Lower lobe of right lung (tissue), 2 donors: ENCODE measurements around the gene RBM8A. TPM values are rescaled to one million over a fixed set of nuclear protein-coding genes. Genes with fewer than 3 reads are reported as not detected.
A peak's percentile ranks its signal among the peaks of the same experiment; 100 is the strongest.

Source experiments
- ATAC-seq, 2 donors: fragments of 200-7000 bp; cut with Tn5 transposase; one replicate each; pipeline ENCODE4 v1.9.1; 2020 to 2022; ENCODE audit warnings: mild to moderate bottlenecking in 2 of 2, moderate library complexity in 2 of 2
- DNase-seq: peaks from one replicate; pipeline ENCODE4 v3.0.0-alpha.2; 2020
- H3K27ac ChIP-seq: fragments of 200-600 bp; one replicate; pipeline ENCODE4 v1.8.0; 2022
- H3K27me3 ChIP-seq: fragments of 200-600 bp; one replicate; pipeline ENCODE4 v1.8.0; 2022; ENCODE audit warnings: low read depth
- H3K36me3 ChIP-seq: fragments of 200-600 bp; one replicate; pipeline ENCODE4 v1.8.0; 2022; ENCODE audit warnings: mild to moderate bottlenecking
- H3K4me1 ChIP-seq: fragments of 200-600 bp; one replicate; pipeline ENCODE4 v1.8.0; 2022
- H3K4me3 ChIP-seq: fragments of 200-600 bp; one replicate; pipeline ENCODE4 v1.8.0; 2022; ENCODE audit warnings: mild to moderate bottlenecking
- H3K9me3 ChIP-seq: fragments of 200-600 bp; one replicate; pipeline ENCODE4 v1.8.0; 2022
- CTCF ChIP-seq: fragments of 200-600 bp; IDR thresholded peaks from one replicate; pipeline ENCODE4 v1.8.0; 2022; ENCODE audit warnings: antibody characterized with exemption, mild to moderate bottlenecking
- intact Hi-C: fragments of 100-400 bp; cut with DNase I; formaldehyde crosslinking; loops from one replicate; pipeline ENCODE4 v1.11.0; 2022
- total RNA-seq: library from RNA; stranded (reverse); fragmentation: NEBNext Ultra II Directional; extraction: Animal tissue kit (Norgen Biotek cat#: 25700); gene quantifications from one replicate; pipeline ENCODE4 v1.2.1, GENCODE V29; 2021
- donor health status: DM: no; HTN: yes; CAD: no; lungs with severe emphysema.

RBM8A gene
- total RNA-seq, 1 donor from 2014 or later: 109 TPM

GRCh38 chr1:145895471-145895870, 31.8 kb downstream of the RBM8A start:
- H3K4me1 ChIP-seq: peaks cover 27% of the 10 kb centered on the region
- no peaks in the 10 kb centered on the region for H3K27me3 ChIP-seq
- DNase-seq (no peak), ATAC-seq (no peak)
- H3K4me3 ChIP-seq: no peak overlapping the region
- intact Hi-C loops: no loop called here
- no peaks in the 10 kb centered on the region for H3K36me3 ChIP-seq
- no peak for TF ChIP-seq CTCF
- H3K27ac ChIP-seq: no peak overlapping the region
- H3K9me3 ChIP-seq: no peaks in the 10 kb centered on the region

GRCh38 chr1:145893306-145894055, 33.8 kb downstream of the RBM8A start:
- Histone ChIP-seq H3K36me3 (no peaks in the 10 kb centered on the region), H3K9me3 (no peaks in the 10 kb centered on the region), H3K4me3 (no peak overlapping the region), H3K27me3 (no peaks in the 10 kb centered on the region), H3K4me1 (peaks cover 34% of the 10 kb centered on the region), H3K27ac (peak overlapping the region; percentile 88)
- DNase-seq (no peak), ATAC-seq (no peak)
- no peak for TF ChIP-seq CTCF
- intact Hi-C loops: no loop called here

GRCh38 chr1:145892486-145893087, 34.7 kb downstream of the RBM8A start:
- ATAC-seq: peak in 1 of 2 donors; percentile 5
- no peak overlapping the region for H3K4me3 ChIP-seq

GRCh38 chr1:145891587-145892485, 35.4 kb downstream of the RBM8A start:
- no peaks in the 10 kb centered on the region for H3K9me3 ChIP-seq
- peak; percentile 95 to 96 for ATAC-seq
- peak overlapping the region; percentile 29 for H3K4me3 ChIP-seq
- peak overlapping the region; percentile 88 for H3K27ac ChIP-seq
- H3K4me1 ChIP-seq: peaks cover 34% of the 10 kb centered on the region
- peak; percentile 95 for DNase-seq
- TF ChIP-seq CTCF: peak; percentile 94
- no peaks in the 10 kb centered on the region for H3K36me3 ChIP-seq
- no peaks in the 10 kb centered on the region for H3K27me3 ChIP-seq
- intact Hi-C loops: no loop called here

More at GRCh38 chr1:145892486-145893087, 34.7 kb downstream of the RBM8A start:
- H3K4me1 ChIP-seq: peaks cover 34% of the 10 kb centered on the region
- H3K27ac ChIP-seq: peak overlapping the region; percentile 88
- H3K9me3 ChIP-seq: no peaks in the 10 kb centered on the region
- no peaks in the 10 kb centered on the region for H3K36me3 ChIP-seq
- H3K27me3 ChIP-seq: no peaks in the 10 kb centered on the region
- no peak for DNase-seq
- intact Hi-C loops: no loop called here
- TF ChIP-seq CTCF: no peak

GRCh38 chr1:145891143-145891542, 36.1 kb downstream of the RBM8A start:
- DNase-seq (no peak), ATAC-seq (peak; percentile 58 to 67)
- no peaks in the 10 kb centered on the region for H3K9me3 ChIP-seq
- H3K27me3 ChIP-seq: no peaks in the 10 kb centered on the region
- peak overlapping the region; percentile 29 for H3K4me3 ChIP-seq
- H3K36me3 ChIP-seq: no peaks in the 10 kb centered on the region
- no peak for TF ChIP-seq CTCF
- H3K27ac ChIP-seq: peak overlapping the region; percentile 88
- intact Hi-C loops: no loop called here
- H3K4me1 ChIP-seq: peaks cover 38% of the 10 kb centered on the region
